HUDEP-2 (cell line): ENCODE measurements around the gene ASAP2.

Experiments
- DNase-seq, 76 experiments: peaks; one replicate each; lab custom pipeline; 2025; ENCODE audit not compliant: unreplicated experiment in 76 of 76; lab: John Stamatoyannopoulos, UW

The ASAP2 gene

GRCh38 chr2:9230051-9230802 lies 23.6 kb downstream of the ASAP2 start:
- no peak for DNase-seq

GRCh38 chr2:9230881-9231280 lies 24.3 kb downstream of the ASAP2 start:
- DNase-seq = no peak

DNA sequence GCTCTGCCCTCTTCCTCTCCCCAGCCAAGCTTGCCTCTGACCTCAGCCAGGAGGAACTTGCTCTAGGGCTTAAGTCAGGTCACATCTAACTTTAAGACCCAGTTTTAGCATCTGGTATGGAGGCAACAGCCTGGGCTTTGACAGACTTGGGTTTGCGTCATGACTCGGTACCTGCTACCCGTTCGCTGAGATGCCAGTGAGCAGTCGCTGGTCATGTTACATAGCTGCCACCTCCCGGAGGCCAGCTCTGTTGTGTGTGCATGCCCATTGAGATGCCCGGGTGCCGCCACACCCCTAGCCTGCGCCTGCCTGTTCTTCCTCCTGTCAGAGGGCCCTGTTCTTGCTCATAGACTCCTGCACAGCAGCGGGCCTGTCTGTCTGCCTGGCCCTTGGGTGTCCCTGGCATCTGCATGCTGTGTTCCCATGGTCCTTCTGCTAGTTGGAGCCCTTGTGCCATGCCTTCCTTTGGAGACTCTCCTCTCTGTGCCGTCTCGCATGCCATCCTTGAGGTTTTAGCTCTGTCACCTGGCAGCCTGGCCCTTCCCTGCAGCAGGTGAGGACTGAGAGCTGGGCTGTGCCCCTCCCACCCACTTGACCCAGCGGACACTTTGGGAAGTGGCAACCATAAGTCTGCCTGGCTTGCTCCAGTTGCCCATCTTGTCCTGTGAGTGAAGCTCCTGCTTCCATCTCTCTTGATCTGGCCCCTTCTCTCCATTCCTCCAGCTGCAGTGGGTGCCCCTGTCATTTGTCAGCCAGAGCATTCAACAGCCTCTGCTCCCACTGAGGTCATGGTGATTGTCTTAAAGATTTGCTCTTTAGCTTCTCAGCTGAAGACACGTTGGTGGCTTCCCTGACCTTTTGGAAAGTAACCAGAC lies 24.9 kb downstream of the ASAP2 start:
- no peak for DNase-seq

DNA sequence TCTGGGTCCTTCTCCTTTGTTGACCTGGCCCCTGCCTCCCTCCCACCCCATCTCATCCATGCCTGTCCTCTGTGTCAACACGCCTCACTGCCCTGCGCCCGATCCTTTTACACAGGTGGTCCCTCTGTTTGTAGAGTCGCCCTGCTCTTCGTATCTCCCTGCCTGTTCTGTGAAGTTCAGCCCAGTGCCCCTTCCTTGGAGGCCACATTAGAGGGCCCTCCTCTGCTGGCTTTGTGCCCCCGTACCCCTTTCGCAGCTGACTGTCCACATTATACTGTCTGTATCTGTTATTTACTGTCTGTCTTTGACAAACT lies 25.5 kb downstream of the ASAP2 start:
- no peak for DNase-seq

- no peak for DNase-seq
Observed at GRCh38 chr2:9232886-9233285, 26.3 kb downstream of the ASAP2 start.

DNA sequence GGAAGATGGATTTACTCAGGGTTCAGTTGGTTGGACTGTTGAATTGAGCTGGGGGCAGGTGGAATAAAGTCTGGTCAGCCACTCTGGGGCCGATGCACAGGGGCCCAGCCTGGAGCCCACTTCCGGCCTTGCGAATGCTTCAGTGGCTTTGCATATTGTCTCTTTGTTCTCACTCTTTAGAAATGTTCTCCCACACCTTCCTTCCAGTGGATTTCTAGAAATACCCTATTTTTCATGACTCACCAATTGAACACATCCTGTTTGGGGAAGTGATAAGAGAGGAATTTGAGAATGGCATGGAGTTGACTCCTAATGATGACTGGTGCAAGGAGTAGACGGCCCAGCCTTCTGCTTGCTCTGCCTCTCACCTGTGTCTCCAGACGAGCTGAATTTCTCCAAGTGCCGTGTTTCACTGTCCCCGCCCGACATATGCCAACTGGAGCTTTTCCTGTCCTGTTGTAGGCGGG lies 28.1 kb downstream of the ASAP2 start:
- no peak for DNase-seq

- no peak for DNase-seq
Observed at GRCh38 chr2:9235147-9236044, 28.8 kb downstream of the ASAP2 start.

GRCh38 chr2:9236045-9236344 lies 29.4 kb downstream of the ASAP2 start:
- no peak for DNase-seq

DNA sequence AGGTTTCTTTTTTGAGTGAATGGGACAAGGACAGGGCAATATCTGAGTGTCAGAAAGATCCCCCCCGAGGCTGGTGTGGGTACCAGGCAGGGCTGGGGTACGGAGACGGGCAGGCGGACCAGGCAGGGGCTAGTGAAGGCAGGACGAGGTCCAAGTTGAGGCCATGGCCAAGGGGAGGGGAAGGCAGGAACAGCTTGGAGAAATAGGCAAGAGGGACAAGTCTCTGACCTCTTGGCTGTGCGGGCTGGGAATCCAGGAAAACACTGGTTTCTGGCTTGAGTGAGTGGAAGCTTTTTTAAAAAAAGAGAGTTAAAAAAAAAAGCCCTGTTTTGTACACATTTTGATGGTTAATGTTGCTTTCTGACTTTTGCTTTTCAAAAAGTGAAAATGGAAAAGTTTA lies 30.3 kb downstream of the ASAP2 start:
- DNase-seq = no peak

DNA sequence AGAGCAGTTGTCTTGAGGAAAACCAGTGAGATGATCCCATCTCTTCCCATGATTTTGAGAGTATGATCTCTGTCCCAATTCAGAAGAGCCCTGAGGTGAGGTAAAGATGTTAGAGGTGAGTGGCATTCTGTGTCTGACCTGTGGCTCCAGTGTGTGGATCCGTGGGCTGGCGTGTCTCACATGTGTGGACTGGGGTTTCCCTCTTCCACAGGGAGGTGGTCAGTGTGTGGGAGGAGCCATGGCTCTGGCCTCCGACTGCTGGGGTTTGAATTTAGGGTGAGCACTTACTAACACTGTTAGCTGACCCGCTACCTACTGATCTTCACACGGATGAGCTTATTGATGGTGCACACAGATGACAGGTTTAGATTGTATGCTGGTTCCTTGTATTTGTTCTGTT lies 31.2 kb downstream of the ASAP2 start:
- no peak for DNase-seq

DNA sequence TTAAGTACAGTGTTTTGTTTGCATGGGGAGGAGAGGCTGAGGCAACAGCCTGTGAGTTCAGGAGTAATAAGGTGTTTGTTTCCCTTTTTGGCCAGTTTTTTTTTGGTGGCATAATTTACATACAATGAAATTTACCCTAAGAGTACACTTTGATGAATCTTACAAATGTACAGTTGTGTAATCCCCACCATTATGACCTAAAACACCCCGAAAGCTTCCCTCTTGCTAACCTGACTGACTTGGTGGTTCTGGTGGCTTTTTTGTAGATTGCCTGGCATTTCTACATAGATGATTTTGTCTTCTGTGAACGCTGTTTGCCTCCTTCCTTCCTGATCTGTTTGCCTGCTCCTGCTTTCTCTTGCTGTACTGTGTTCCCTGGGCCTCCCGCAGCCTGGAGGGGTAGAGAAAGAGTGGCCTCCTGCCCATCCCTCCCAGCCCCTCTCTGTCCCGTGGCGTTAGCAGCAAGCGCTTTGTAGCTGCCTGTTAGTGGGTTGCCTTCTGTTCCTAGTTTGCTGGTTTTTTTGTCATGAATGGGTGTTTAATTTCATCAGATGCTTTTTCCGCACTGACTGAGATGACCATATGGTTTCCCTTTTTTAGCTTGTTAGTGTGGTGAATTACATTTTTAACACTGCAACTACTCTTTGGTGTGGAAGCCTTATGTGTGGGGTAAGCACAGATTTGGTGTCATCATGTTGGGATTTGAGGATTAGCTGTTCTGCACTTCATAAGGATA lies 32.1 kb downstream of the ASAP2 start:
- DNase-seq = no peak

DNA sequence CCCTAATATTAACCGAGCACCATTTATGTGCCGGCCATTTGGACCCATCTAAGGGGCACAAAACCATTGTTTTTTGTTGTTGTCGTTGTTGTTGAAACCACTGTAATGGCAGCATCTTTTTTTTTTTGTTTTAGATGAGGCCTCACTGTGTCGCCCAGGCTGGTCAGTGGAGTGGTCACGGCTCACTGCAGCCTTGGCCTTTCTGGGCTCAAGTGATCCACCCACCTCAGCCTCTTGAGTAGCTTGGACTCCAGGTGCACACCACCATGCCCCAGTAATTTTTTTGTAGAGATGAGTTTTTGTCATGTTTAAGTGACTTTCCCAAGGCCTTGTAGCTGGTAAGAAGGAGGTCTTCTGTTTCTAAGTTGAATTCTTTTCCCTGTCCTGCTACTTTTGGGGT lies 33.0 kb downstream of the ASAP2 start:
- no peak for DNase-seq

DNA sequence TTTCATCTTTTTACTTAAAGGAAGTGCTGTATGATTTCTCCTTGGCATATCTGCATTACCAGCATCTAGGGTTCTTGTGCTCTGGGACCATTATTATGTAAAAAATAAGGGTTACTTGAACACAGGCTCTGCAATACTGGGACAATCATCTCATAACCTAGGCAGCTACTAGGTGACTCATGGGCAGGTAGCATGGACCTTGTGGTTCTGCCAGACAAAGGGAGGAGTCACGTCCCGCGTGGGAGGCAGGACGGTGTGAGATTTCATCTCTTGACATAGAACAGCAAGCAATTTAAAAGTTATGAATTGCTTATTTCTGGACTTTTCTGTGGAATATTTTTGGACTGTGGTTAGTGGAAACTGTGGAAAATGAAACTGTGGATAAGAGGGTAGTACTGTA lies 34.1 kb downstream of the ASAP2 start:
- DNase-seq = no peak

DNA sequence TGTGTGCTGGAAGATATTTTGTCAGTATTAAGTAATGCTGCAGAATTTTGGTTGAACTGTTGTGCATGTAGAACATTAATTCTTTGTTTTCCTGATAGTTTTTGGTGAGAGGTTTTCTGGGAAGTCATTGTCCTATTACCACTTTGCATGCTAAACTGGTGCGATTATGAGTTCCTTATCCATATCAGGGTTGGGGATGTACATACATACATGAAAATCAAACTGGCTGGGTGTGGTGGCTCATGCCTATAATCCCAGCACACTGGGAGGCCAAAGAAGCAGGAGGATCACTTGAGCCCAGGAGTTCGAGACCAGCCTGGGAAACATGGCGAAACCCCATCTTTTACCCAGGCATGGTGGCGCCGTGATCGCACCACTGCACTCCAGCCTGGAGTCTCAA lies 34.6 kb downstream of the ASAP2 start:
- DNase-seq = no peak

GRCh38 chr2:9243357-9243756 lies 36.7 kb downstream of the ASAP2 start:
- DNase-seq = no peak

GRCh38 chr2:9244985-9245544 lies 38.5 kb downstream of the ASAP2 start:
- DNase-seq = no peak

DNA sequence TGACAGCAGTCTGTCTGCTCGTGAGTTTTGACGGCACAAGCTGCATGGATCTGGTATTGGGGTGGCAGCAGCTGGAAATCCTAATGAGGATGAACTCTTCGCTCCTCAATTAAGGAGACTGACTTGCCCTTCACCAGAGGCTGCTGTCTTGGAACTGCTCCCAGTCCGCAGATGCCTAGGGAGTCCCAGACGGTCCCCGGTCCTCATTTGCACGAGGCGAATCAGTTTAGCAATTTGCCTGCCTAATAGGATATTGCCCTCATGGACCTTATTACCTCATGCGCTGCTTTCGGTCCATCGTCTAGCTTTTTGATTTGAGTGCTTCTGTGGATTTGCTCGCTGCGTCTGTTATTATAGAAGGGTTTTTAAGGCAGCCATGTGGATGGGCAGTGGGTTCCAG lies 40.6 kb downstream of the ASAP2 start:
- DNase-seq = no peak

- no peak for DNase-seq
Observed at GRCh38 chr2:9247786-9248185, 41.2 kb downstream of the ASAP2 start.

DNA sequence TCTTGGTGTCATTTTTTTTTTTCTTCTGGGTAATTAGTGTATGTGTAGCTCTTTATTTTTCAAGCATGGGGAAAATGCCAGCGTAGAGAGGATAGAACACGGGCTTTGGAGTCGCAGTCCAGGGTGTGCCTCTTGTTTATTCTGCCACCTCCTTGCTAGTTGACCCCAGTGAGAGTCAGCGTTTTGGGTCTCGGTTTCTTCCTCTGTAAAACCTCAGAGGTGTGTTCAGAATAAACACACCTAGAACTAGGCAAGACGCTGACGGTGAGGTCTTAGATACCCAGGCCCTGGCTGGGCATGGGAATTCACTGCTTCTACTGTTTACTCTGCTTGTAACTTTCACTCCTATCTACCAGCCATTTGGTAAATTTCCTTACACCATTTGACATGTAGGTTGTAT lies 41.8 kb downstream of the ASAP2 start:
- DNase-seq = no peak

GRCh38 chr2:9249020-9249800 lies 42.6 kb downstream of the ASAP2 start:
- no peak for DNase-seq
